Superior temporal gyrus (tissue), 1 donor: ENCODE measurements around the gene LSR.

Source experiments
- DNase-seq: peaks from one replicate; pipeline ENCODE4 v3.0.0-alpha.2; 2016; ENCODE audit errors: extremely low spot score

Gene LSR

GRCh38 chr19:35302446-35302845 is 53.6 kb downstream of the LSR start:
- DNase-seq: no peak

GRCh38 chr19:35303357-35303915 is 54.6 kb downstream of the LSR start:
- DNase-seq: no peak

GRCh38 chr19:35304036-35304435 is 55.2 kb downstream of the LSR start:
- no peak for DNase-seq

- no peak for DNase-seq
Measured at GRCh38 chr19:35305181-35305580, 56.4 kb downstream of the LSR start.

GRCh38 chr19:35306473-35307246 is 57.9 kb downstream of the LSR start:
- DNase-seq: no peak

GRCh38 chr19:35307931-35308330 is 59.1 kb downstream of the LSR start:
- no peak for DNase-seq

GRCh38 chr19:35308910-35309309 is 60.1 kb downstream of the LSR start:
- no peak for DNase-seq

GRCh38 chr19:35309481-35310279 is 60.9 kb downstream of the LSR start:
- DNase-seq: no peak

- no peak for DNase-seq
Measured at GRCh38 chr19:35310331-35310730, 61.5 kb downstream of the LSR start.

- DNase-seq: no peak
Measured at GRCh38 chr19:35310811-35311465, 62.1 kb downstream of the LSR start.

GRCh38 chr19:35311901-35312665 is 63.3 kb downstream of the LSR start:
- no peak for DNase-seq

GRCh38 chr19:35313587-35313986 is 64.8 kb downstream of the LSR start:
- no peak for DNase-seq

GRCh38 chr19:35314031-35314430 is 65.2 kb downstream of the LSR start:
- no peak for DNase-seq

- no peak for DNase-seq
Measured at GRCh38 chr19:35314858-35315470, 66.2 kb downstream of the LSR start.

GRCh38 chr19:35315883-35316282 is 67.1 kb downstream of the LSR start:
- no peak for DNase-seq

- no peak for DNase-seq
Measured at GRCh38 chr19:35316560-35316959, 67.8 kb downstream of the LSR start.
